Activated CD4-positive, alpha-beta T cell treated with anti-CD3 and anti-CD28 coated beads for 48 hours (primary cell): ENCODE results near the gene BAG1.

Experiments
- DNase-seq: peaks from one replicate; pipeline ENCODE4 v3.0.0-alpha.2; 2020

Gene BAG1

DNA sequence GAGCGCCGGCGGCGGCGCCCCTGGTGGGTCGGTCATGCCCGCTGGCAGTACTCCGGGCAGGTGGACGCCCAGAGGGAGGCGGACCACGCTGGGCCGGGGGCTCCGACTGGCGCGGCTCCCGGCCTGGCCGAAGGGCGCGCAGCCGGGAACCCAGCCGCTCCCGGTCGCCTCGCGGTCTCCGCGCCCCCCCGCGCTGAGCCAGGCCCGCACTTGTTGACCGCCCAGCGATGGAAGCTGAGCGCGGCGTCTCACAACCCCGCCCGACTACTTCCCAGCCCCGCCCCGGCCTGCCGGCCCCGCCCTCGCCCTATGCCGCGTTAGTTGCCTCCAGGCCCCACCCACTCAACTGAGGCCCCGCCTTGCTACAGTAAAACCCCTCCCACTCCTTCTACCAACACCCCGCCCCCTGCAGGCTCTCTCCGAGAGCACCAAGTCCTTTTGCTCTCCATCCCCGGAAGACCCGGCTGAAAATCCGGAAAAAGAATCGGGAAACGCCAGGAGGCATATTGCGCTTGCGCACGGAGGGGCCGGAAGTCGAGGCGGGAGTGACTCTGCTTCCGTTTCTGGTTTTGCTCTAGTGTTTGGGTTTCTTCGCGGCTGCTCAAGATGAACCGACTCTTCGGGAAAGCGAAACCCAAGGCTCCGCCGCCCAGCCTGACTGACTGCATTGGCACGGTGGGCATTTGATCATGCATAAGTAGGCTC is at the start of gene BAG1, which contains the start of gene CHMP5:
TSS of gene BAG1 (minus strand) at position 236 of the 705 bp plus-strand sequence.
TSS of gene CHMP5 (plus strand) at position 577 of the 705 bp plus-strand sequence. CDS start at position 607, 30 bp downstream.
- peak; percentile 100 for DNase-seq

- DNase-seq = no peak
Measured at GRCh38 chr9:33311953-33312352, 47.4 kb upstream of the BAG1 start.

- no peak for DNase-seq
Measured at GRCh38 chr9:33310748-33311147, 46.2 kb upstream of the BAG1 start.

- DNase-seq = no peak
Measured at GRCh38 chr9:33309903-33310302, 45.4 kb upstream of the BAG1 start.

- no peak for DNase-seq
Measured at GRCh38 chr9:33307067-33307466, 42.6 kb upstream of the BAG1 start.

GRCh38 chr9:33306037-33306436 is 41.5 kb upstream of the BAG1 start:
- DNase-seq = peak; percentile 46

GRCh38 chr9:33304362-33304761 is 39.9 kb upstream of the BAG1 start:
- DNase-seq = no peak

DNA sequence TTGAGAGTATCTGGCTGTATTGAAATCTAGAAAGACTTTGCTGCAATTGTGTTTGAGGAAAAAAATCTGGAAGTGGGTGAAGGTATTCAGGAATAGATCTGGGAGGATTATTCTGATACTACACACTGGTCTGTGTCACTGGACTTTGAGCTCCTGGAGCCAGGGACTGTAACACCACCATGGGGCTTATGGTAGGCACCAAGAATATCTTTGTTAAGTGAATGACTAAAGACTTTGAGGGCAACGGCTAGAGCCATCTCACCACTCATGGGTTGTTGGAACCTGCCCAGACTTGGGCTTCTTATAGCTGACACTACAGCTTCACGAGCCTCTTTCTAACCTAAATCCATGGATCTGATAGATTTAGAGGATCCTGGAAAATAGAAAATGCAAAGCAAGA is 36.0 kb upstream of the BAG1 start:
- DNase-seq = no peak

DNA sequence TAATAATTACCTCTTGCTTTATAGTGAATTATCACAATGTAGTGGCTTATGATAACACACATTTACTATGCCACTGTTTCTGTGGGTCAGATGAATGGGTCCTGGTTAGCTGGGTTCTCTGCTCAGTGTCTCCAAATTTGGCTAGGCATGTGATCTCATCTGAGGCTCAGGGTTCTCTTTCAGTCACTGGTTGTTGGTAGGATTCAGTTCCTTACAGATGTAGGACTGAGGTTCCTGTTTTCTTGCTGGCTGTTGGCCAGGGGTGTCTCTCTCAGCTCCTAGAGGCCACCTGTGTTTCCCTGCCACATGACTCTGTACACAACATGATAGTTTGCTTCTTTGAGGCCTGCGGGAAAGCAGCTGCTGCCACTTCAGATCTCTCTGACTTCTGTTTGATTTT is 32.9 kb upstream of the BAG1 start:
- DNase-seq = no peak

GRCh38 chr9:33295571-33295970 is 31.1 kb upstream of the BAG1 start:
- DNase-seq = peak; percentile 13

DNA sequence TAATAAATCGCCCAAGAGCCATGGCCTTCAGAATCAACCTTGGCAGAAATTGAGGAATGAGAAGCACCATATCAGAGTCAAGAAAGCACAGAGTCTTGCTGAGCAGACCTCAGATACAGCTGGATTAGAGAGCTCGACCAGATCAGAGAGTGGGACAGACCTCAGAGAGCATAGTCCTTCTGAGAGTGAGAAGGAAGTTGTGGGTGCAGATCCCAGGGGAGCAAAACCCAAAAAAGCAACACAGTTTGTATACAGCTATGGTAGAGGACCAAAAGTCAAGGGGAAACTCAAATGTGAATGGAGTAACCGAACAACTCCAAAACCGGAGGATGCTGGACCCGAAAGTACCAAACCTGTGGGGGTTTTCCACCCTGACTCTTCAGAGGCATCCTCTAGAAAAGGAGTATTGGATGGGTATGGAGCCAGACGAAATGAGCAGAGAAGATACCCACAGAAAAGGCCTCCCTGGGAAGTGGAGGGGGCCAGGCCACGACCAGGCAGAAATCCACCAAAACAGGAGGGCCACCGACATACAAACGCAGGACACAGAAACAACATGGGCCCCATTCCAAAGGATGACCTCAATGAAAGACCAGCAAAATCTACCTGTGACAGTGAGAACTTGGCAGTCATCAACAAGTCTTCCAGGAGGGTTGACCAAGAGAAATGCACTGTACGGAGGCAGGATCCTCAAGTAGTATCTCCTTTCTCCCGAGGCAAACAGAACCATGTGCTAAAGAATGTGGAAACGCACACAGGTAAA is 30.3 kb upstream of the BAG1 start:
- DNase-seq = no peak

GRCh38 chr9:33293782-33294181 is 29.3 kb upstream of the BAG1 start:
- no peak for DNase-seq

- no peak for DNase-seq
Measured at GRCh38 chr9:33291901-33292300, 27.4 kb upstream of the BAG1 start.

- DNase-seq = no peak
Measured at GRCh38 chr9:33291031-33291397, 26.5 kb upstream of the BAG1 start.

GRCh38 chr9:33290247-33291030 is 25.9 kb upstream of the BAG1 start, which contains the start of gene NFX1:
TSS of gene NFX1 (plus strand) at chr9:33290516. CDS start at chr9:33290573, 57 bp downstream.
- DNase-seq = peak; percentile 98

DNA sequence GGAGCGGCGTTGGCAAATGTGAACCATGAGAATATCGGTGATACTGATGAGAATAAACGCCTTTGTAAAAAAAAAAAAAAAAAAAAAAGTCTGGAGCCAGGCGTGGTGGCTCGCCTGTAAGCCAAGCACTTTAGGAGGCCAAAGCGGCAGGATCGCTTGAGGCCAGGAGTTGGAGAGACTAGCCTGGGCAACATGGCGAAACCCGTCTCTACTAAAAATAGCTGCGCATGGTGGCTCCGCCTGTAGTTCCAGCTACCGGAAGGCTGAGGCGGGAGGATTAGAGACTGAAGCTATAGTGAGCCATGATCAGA is 25.4 kb upstream of the BAG1 start:
- no peak for DNase-seq

- peak; percentile 57 for DNase-seq
Measured at GRCh38 chr9:33289496-33289895, 25.0 kb upstream of the BAG1 start.

GRCh38 chr9:33288828-33289483 is 24.4 kb upstream of the BAG1 start:
- no peak for DNase-seq

- DNase-seq = no peak
Measured at GRCh38 chr9:33288235-33288634, 23.7 kb upstream of the BAG1 start.

GRCh38 chr9:33287087-33287490 is 22.6 kb upstream of the BAG1 start:
- peak; percentile 56 for DNase-seq

DNA sequence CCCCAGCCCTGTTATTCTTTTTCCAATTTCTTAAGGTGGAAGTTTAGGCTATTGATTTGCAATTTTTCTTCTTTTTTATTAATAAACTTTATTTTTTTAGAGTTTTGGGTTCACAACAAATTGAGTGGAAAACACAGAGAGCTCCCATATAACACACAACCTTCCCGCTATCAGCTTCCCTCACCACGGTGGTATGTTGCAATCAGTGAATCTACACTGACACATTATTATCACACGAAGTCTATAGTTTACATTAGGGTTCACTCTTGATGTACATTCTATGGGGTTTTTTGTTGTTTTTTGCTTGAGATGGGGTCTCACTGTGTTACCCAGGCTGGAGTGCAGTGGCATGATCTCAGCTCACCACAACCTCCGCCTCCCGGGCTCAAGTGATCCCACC is 21.0 kb upstream of the BAG1 start:
- DNase-seq = no peak

DNA sequence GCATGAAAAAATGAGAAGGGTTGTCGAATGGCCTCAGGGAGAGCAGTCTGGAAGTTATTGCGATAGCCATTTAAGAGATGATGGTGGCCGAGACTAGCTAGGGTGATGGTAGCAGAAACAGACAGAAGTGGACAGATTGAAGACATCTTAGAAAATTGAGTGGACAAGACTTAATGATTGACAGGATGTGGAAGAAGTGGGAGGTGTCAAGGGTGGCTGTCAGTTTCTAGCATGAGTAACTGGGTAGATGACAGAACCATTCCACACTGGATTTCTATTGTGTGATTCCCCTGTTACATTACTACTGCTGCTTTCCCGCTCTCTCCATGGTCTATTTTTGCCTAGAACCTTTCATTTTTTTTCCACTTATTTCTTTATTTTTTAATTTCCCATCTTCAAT is 13.0 kb upstream of the BAG1 start:
- DNase-seq = no peak

GRCh38 chr9:33273972-33274328 is 9.4 kb upstream of the BAG1 start:
- DNase-seq = no peak
